ENCODE measurements around the gene ABCA9. TPM values are rescaled to one million over a fixed set of nuclear protein-coding genes. Genes with fewer than 3 reads are reported as not detected.

Gene ABCA9
- total and polyA plus RNA-seq, 9 of the 15 experiments (the other 6 are each of a cell fraction or from before 2014, with no cell fraction given), result 0.04 TPM; not detected in 8

- TF ChIP-seq MCM3 (IDR thresholded peaks at IDR 0.05), result no peak
- TF ChIP-seq TRIM24 (IDR thresholded peaks at IDR 0.05), result no peak
- no peak for TF ChIP-seq XRCC4 (IDR thresholded peaks at IDR 0.05; ENCODE audit: extremely low read depth, insufficient read depth, insufficient read length)
- TF ChIP-seq RBBP5 (IDR thresholded peaks at IDR 0.05; ENCODE audit: borderline replicate concordance, insufficient read depth, low read length, poor library complexity, severe bottlenecking), result no peak
- TF ChIP-seq PREB (CRISPR knock-in tag; IDR thresholded peaks at IDR 0.05), result no peak
- TF ChIP-seq NCOR1 (IDR thresholded peaks at IDR 0.05), result no peak
- no peak for TF ChIP-seq KLF13 (tag; IDR thresholded peaks at IDR 0.05; ENCODE audit: borderline replicate concordance, low read depth)
- peak; percentile 70 for TF ChIP-seq NFE2L1 (tag; IDR thresholded peaks at IDR 0.05; ENCODE audit: borderline replicate concordance, low read depth)
- TF ChIP-seq GABPB1 (CRISPR knock-in tag; IDR thresholded peaks at IDR 0.05), result no peak
- no peak for TF ChIP-seq ZBTB7A (IDR thresholded peaks at IDR 0.05; ENCODE audit: borderline replicate concordance, control insufficient read depth, low read depth, low read length)
- no peak for TF ChIP-seq ZBTB1 (CRISPR knock-in tag; IDR thresholded peaks at IDR 0.05; ENCODE audit: borderline replicate concordance, low read depth)
- no peak for TF ChIP-seq ZNF253 (CRISPR knock-in tag; conservative IDR thresholded peaks at IDR 0.05)
- no peak for TF ChIP-seq TBL1XR1 (IDR thresholded peaks at IDR 0.05; ENCODE audit: low read length in 2 of 2)
- no peak for TF ChIP-seq ZNF212 (CRISPR knock-in tag; IDR thresholded peaks at IDR 0.05)
- peak; percentile 82 for TF ChIP-seq C11orf30 (IDR thresholded peaks at IDR 0.05; ENCODE audit: low read depth)
- TF ChIP-seq MAFK (IDR thresholded peaks at IDR 0.05; ENCODE audit: low read length), result peak; percentile 50; the same call in 1 of the 2 replicates
- TF ChIP-seq FUS (optimal IDR thresholded peaks at IDR 0.05; ENCODE audit: low read depth, low read length), result no peak
- no peak for TF ChIP-seq ELK1 (CRISPR knock-in tag; IDR thresholded peaks at IDR 0.05)
- no peak for TF ChIP-seq ZNF134 (CRISPR knock-in tag; conservative IDR thresholded peaks at IDR 0.05)
- no peak for TF ChIP-seq SNIP1 (IDR thresholded peaks at IDR 0.05; ENCODE audit: low read depth)
- no peak for TF ChIP-seq ZNF280A (IDR thresholded peaks at IDR 0.05; ENCODE audit: low read depth, partially characterized antibody)
- TF ChIP-seq ZNF280B (CRISPR knock-in tag; IDR thresholded peaks at IDR 0.05), result no peak
- TF ChIP-seq CBX1 (IDR thresholded peaks at IDR 0.05; ENCODE audit: low read depth), result no peak
- no peak for TF ChIP-seq KDM2B (CRISPR knock-in tag; IDR thresholded peaks at IDR 0.05)
- no peak for TF ChIP-seq ZC3H11A (IDR thresholded peaks at IDR 0.05; ENCODE audit: low read depth, low read length)
- no peak for TF ChIP-seq ZNF583 (CRISPR knock-in tag; IDR thresholded peaks at IDR 0.05)
- TF ChIP-seq ZNF224 (CRISPR knock-in tag; IDR thresholded peaks at IDR 0.05), result no peak
Observed at GRCh38 chr17:69042308-69042707, 18.4 kb downstream of the ABCA9 start (continued).
